ENCODE measurements around the gene SLIRP. TPM values are rescaled to one million over a fixed set of nuclear protein-coding genes. Genes with fewer than 3 reads are reported as not detected.

SLIRP gene
- total and polyA plus RNA-seq, 4 donors = 57.3 to 453 (median 161) TPM

Other genes starting within 250 kb of the SLIRP start
- gene ISM2, start 209.3 kb upstream of the SLIRP start, total RNA-seq = under 1 TPM in 1 of 2 donors, not detected in 1; 0.39 TPM
- not detected for gene ISM2, start 209.3 kb upstream of the SLIRP start, polyA plus RNA-seq
- gene SPTLC2, start 91.5 kb upstream of the SLIRP start, total RNA-seq = 10 to 100 TPM; 37.8 to 45.4 TPM
- gene SPTLC2, start 91.5 kb upstream of the SLIRP start, polyA plus RNA-seq = 1 to 10 TPM; 2.3 to 3.1 TPM
- gene ALKBH1, start 80 bp upstream of the SLIRP start, total RNA-seq = 10 to 100 TPM in 1 of 2 donors, 1 to 10 TPM in 1; 7.4 to 12.6 TPM
- gene ALKBH1, start 80 bp upstream of the SLIRP start, polyA plus RNA-seq = 1 to 10 TPM; 4.6 to 7.2 TPM
- gene SNW1, start 53.1 kb downstream of the SLIRP start, total RNA-seq = 10 to 100 TPM; 51.4 to 60.5 TPM
- 10 to 100 TPM; 57.6 to 60.5 TPM for gene SNW1, start 53.1 kb downstream of the SLIRP start, polyA plus RNA-seq
- gene ADCK1, start 92.0 kb downstream of the SLIRP start, total RNA-seq = 1 to 10 TPM; 4.2 to 7.3 TPM
- 1 to 10 TPM; 2.4 to 4.9 TPM for gene ADCK1, start 92.0 kb downstream of the SLIRP start, polyA plus RNA-seq